GM19395 (cell line): ENCODE results near the gene DNM3.
A peak's percentile ranks its signal among the peaks of the same experiment; 100 is the strongest.

Source experiments
- ATAC-seq: cut with Tn5 transposase; IDR thresholded peaks from one replicate; pipeline ENCODE4 v1.9.1; 2021; ENCODE audit warnings: mild to moderate bottlenecking, moderate library complexity; ENCODE audit not compliant: unreplicated experiment

Gene DNM3

DNA sequence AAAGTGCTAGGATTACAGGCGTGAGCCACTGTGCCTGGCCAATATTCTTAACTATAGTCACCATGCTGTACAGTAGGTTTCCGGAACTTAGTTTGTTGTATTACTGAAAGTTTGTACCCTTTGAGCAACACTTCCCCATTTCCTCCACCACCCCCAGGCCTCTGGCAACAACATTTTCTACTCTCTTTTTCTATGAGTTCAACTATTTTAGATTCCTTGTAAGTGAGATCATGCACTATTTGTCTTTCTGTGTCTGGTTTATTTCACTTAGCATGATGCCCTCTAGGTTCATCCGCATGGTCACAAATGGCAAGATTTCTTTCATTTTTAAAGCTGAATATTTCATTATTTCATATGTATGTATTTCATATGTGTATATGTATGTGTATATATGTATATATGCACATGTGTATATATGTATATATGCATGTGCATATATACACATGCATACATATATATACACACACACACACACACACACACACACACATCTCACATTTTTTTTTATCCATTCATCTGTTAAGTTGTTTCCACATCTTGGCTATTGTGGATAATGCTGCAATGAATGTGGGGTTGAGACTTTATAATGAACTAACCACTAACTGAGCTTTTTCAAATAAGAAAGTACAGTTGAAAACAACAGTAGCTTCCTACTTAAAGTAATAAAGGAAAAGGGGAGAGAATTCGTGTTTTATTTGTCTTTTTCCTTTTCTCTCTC, 322.4 kb downstream of the DNM3 start:
- no peak for ATAC-seq

DNA sequence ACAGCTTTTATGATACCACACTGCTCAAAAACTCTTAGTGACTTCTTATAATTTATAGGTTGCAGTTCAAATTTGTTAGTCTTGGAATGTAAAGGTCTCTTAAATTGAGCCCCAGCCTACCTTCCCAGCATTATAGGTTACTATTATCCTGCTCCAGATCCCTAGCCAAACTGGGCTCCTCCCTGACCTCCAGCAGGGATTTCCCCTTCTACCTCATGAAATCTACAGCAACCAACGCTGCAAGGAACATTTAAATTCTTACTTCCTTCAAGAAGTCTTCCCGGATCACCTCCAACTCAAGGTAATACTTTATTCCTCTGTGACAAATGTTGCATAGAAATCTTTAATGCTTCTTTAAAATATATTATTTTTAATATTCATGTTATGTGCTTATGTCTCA, 324.1 kb downstream of the DNM3 start:
- ATAC-seq: no peak

DNA sequence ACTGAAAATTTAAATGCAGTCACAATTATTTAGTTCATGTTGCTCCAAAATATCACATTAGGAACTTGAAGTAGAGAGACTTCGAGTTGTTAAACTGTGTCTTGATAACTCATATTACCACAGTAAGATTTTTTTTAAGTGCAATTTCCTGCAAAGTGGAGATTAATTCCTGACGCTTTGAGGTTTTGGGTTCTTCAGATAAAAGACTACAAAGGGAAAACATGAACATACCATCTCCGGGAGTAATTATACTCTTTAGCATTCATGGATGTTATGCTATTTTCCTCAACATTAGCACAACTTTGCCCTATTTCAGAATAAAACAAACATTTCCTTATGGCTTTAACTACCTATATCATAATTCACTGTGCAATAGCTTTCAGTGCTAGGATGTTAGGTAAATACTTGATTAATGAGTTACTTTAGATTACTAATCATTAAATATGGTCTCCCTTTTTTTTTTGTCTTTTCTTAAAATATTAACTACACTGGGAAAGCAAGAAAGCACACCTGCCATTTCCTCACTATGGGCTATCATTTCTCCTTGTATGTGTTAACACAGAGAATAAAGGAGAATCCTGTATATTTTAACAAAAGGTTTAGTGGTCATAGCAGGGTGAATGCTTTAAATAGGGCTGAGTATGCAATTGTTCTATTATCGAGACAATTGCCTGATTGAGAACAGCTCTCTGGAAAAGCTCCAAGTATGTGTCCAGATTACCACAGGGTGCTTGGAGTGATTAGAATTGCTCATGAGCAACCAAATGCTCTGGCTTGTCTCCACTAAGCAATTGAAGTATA, 326.7 kb downstream of the DNM3 start:
- ATAC-seq: no peak

DNA sequence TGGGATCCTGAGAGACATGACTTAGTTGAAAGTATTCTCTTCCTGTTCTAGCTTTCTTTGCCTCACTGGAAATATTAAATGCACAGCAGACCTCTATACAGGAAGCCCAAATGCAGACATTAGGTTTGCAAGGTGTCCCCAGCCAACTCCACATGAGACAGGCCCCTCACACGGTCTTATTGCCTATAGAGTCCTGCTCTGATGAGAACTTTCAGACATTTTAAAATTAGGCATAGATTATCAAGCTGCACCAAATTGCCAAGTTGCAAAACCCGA, 327.2 kb downstream of the DNM3 start:
- no peak for ATAC-seq

DNA sequence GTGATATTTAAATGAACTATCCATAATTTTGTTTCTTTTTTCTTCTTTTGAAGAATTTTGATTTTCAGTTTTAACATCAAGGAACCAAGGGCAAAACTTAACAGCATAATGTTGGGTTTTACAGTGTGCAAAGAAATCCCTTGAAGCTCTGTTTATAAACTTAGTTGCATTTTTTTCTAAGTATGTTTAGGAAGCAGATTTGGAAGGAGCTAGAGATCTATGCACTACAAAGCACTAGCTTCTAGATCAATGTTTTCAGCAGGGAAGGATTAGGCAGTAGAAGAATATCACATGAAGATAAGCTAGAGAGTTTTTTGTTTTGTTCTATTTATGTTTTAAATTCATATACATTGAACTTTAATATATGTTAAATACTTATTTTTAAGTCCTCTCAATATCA, 328.5 kb downstream of the DNM3 start:
- no peak for ATAC-seq

DNA sequence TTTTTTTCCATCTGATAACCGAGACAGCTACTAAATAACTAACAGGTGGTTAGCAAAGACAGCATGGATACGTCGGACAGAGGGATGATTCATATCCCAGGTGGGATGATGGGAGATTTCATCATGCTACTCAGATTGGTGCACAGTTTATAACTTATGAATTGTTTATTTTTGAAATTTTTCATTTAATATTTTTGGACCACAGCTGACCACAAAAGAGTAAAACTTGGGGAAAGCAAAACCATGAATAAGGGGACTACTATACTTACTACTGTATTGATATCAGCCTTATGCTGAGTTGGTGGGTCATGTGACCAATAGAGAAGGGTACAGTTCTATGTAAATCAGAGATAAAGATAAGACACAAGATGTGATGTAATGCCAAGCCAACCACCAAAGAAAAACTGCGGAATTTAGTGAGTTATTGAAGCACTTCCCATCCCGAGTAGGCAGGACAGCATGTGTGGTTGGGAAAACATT, 331.1 kb downstream of the DNM3 start:
- ATAC-seq: no peak

DNA sequence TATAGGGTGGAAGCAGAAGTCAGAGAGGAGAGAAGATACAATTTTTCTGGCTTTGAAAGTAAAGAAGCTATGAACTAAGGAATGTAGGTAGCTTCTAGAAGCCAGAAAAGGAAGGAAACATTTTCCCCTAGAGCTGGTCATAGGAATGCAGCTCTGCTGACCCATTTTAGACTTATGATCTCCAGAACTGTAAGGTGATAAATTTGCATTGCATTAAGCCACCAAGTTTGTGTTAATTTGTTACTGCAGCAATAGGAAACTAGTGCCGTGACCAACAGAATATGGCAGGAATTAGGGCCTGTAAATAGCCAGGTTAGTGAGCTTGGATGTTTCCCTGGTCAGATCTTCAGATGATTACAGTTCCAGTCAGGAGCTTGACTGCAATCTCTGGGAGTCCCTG, 334.9 kb downstream of the DNM3 start:
- no peak for ATAC-seq

DNA sequence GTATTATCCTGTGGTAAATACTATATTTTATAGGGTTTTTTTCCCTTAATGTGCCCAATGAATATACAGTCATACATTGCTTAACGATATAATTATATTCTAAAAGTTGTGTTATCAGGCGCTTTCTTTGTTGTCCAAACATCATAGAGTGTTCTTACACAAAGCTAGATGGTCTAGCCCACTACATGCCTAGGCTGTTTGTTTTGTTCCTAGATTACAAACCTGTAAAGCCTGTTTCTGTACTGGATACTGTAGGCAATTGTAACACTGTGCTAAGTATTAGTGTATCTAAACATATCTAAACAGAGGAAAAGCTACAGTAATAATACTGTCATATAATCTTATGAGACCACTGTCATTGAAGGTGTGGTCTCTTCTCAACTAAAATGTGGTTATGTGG, 336.6 kb downstream of the DNM3 start:
- ATAC-seq: no peak

DNA sequence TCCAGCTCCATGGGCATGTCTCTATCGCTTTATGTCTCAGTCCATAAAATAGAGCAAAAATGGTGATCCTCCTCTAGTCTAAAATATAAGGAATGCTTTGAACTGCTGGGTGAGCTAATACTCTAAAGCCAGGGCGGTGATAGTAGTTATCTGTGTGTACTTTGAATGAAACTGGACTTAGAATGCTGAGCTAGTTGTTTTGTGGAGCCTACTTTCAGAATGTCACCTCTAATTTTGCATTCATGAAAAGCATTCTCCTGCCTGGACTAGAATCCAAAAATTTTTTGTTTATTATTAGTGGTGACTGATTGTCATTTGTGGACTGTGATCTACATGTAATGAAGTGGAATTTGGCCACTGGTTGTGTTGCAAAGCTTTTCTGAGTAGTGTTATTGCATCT, 337.6 kb downstream of the DNM3 start:
- ATAC-seq: no peak

DNA sequence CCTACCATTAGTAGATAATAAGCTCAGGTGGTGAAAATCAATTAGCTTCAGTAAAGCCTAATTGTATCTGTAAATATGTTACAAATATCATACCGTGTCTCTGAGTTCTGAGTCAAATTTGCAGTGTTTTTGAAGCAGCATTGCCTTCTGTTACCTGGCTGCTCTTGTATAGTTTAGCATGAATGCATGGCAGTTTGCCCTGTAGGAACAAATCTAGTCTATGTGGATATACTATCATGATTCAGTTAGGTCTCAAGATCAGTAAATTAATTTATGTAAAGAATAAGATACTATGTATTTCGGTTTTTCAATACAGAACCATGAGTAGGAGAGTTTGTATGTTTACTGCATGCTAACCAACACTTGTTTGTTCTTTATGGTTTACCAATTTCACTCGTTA, 338.6 kb downstream of the DNM3 start:
- no peak for ATAC-seq

DNA sequence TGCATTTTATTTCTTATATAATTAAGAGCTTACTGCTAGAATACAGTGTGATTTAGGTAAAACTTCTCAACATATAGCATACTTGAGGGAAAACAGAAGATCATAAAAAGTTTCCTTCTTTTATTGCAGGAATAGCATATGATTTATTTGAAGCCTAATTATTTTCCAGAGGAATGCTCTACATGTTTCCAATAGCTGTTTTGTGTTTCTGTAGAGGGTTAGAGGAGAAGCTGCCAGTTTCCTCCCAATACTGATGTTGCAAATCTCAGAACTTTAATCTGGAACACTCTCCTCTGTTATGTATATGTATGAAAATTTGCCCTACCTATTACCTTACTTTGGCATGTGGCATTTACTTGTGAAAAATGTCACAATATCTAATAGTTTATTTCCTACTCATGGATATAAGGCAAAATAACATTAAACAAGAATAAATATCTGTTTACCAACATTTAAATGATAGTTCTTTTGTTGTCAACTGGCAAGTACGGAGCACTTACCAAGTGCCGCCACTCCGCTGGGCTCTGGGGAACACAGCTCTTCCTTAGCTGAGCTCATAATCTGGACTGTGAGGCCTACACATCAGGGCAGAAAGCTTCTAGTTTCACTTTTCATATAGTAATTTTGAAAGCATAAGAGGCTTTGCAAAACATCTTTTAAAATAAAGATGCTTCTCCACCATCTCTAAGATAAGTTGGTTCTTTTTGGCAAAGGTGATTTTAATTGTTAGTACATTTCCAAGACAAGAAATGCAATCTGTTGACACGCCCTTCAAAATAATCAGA, 339.4 kb downstream of the DNM3 start:
- peak; percentile 69 for ATAC-seq

DNA sequence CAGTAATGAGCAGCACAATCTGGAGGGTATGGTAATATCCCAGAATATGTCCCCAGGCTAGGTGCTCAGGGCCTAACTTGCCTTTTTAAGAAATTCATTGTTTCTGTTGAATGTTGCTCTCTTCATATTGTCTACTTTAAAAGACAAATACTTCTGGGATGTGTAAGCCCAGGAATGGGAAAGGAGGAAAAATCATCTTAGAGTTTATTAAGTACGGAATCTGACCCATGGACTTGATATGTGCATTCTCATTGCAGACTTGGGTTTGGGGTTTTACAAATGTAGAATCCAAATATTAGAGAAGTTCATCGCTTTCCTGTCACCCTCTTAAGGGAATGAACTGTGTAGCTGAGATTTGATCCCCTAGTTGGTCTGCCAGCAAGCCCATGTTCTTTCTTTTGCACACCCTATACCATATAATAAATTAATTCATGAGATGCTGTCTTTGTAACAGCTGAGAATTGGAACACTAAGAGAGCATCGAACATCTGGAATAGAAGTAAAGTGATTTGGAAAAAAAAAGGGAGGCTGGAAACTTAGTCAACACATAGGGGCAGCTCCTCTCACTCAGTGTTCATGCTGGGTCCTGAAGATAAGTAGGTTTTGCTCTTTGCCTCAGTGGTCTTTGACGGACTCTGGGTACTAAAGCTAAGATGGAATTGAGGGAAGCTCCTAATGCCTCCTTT, 343.4 kb downstream of the DNM3 start:
- peak; percentile 4 for ATAC-seq

DNA sequence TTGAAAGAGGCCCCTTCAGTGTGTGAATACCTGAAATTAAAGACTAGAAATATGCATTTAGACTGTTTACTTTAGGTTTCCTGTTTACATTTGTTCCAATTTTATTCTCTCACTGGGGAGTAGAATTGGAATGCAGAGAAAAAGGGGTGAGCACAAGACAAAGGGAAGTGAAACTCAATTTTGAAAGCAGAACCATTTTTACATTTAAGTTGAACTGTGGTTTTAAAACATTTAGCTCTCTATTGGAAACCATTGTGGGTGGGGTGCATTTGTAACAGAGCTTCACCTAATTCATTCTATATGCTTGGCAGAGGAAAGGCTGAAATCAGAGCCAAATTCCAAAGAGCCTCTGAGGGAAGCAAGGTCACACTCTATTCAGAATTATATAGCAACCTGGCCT, 343.9 kb downstream of the DNM3 start:
- ATAC-seq: peak; percentile 69

DNA sequence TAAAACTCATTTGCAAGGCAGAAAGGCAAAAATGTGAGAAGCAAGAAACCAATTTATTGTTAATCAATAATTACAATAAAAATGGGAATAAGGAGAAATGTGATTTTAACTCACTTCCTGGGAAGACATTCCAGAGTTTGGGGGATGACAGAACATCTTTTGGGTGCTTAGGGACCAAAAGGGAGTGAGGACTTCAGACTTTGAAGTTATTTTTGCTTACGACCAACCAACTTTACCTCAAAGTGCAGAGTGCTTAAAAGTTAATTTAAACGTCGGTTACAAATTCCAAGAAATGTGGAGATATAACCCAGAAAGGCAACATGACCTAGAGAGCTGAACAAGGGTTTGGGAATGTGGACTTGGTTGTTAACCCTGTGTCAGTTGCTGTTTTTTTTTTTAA, 344.7 kb downstream of the DNM3 start:
- no peak for ATAC-seq

DNA sequence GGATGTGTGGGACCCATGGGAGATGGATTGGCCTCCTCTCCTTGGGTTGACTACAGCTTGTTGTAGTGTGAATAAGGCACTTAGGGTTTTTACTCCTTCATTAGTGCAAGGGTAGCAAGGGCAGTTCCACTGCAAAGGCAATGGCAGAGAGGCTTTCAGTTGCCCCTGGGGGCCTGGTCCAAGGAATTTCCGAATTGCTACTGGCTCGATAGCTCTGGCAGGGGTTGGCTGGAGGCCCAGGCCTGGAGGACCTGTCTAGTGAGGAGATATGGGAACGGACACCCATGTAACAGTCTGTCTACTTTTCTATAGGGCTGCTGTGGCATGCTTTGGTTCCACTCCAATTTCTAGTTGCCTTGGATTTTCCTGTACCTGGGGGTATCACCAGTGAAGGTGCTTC, 360.3 kb downstream of the DNM3 start:
- no peak for ATAC-seq

DNA sequence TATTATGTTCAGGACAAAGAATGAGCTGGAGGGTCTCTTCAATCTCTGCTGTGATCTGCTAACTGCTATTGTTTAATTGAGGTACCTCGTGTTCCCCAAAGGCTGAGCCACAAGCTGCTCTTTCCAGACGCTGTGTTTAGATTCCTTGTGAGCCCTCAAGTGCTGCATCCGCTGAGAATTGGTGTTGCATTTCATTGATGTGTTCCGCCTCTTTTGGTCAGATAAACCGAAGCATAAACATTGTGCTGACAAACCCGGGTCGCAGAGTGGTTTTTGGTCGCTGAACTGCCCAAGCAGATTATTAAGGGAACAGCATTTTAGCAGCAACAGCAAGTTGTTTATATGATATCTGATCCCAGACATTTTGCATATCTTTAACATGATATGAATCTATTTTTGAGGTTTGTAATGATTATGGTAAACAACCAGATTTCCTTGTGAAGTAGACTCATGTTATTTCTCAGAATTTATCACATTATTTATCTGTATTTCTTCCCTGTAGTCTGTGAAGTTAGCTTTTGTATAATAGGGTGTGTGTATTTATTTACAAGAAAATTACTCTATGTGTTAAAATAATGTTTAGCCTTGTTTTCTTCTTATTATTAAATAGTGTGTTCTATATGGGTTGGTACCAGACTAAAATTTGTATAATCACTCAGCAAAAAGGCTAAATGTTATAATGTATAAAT, 362.0 kb downstream of the DNM3 start:
- no peak for ATAC-seq

DNA sequence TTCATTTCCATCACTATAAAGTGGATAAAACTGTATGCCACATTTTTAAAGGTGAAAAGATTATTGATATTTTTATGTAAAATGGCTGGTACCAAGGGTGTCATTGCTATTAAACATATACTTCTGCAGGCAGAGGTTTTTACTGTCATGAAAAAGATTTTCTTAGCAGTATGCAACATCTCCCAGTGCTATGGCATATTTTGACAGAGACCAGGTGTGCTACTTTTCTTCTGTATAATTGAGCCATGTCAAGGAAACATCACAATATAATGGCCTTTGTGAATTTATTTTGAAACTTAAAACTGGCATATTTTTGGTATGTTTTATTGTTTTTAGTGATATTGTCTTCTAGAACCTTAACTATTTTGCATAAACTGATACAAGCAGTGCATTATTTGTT, 362.6 kb downstream of the DNM3 start:
- ATAC-seq: no peak

DNA sequence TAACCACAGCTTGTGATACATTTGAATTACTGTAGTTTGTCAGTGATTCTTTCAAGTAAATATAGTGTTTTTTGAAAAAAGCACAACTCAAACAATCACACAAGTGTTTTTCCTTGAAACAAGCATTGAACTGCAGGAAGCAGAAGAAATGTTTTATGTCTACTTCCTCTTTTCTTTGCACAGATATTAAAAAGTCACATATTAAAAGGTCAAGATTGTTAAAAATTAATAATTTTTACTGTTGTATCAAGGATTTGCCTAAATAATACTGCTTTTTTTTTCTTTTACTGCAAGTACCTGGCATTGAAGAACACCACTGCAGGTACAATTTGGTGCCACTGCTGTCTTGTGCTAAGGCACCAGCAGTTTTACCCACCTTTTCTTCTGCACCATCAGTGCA, 365.0 kb downstream of the DNM3 start:
- ATAC-seq: no peak

DNA sequence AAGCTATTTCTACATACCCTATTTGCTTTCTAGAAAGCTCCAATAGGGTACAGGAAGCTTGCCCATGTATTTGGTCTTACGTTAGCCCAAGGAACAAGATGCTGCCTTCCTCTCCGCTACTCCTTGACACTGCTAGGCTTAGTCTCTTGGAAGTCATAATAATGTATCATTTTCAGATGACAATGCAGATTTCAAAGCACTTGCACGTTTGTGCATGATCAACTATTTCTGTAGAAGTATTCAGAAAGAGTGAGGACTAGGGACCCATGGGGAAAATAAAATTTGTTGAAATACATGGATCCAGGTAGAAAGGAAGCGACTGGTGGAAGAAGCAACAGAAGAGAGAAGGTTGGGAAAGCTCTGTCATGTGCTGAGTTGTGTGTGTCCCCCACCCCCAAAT, 367.3 kb downstream of the DNM3 start:
- ATAC-seq: no peak

DNA sequence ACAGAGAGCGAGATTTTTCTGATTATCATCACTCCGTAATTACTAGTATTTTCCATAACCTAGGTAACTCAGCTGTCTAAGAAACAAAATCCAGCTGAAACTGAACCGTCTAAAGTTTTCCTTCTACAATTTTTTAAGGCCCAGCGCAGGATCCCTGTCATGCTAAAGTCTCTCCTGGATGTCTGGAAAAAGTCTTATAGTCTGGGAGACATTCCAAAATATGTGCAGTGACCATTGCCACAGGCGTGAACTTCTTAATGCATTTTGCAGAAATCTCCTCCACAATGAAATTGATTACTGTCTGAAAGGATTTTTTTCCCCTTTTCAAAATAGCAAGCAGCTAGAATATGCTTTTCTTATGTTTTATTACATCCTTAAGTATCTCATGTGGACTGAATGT, 369.9 kb downstream of the DNM3 start:
- no peak for ATAC-seq

DNA sequence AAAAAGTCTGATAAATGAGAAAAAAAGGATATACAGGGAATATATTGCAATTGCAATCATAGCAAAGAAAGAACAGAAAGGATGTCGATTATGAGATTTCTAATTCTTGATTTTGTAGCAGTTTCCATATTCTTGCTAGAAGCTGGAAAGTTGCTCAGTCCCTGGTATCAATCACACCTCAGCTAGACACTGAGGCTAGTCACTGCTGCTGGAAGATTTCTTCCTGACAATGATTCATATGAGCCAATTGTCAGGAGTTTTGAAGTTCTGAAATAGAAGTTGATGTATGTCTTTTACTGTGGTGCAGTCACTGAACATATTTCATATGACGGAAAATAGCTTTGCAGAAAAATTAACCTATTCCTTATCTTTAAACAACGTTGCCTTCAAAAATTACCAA, 370.8 kb downstream of the DNM3 start:
- ATAC-seq: no peak
